Activated naive CD4-positive, alpha-beta T cell treated with anti-CD3 and anti-CD28 coated beads, Interleukin-2, amount 50 U/mL, for 72 hours (primary cell): ENCODE measurements around the gene DGUOK. TPM values are rescaled to one million over a fixed set of nuclear protein-coding genes. Genes with fewer than 3 reads are reported as not detected.

Experiments
- ATAC-seq, 2 donors: fragments of 150-1000 bp; cut with Tn5 transposase; 2 replicates each; pipeline ENCODE4 v1.10.0; 2021; ENCODE audit warnings: mild to moderate bottlenecking in 2 of 2, moderate library complexity in 2 of 2
- DNase-seq, 2 donors: peaks; one replicate each; pipeline ENCODE4 v3.0.0; 2021 to 2022; ENCODE audit warnings: low spot score in 2 of 2
- H3K27ac Mint-ChIP-seq, 2 donors: one replicate each; pipeline ENCODE4 v1.8.0; 2022; ENCODE audit warnings: mild to moderate bottlenecking in 2 of 2, mixed read lengths in 2 of 2
- H3K36me3 Mint-ChIP-seq, 2 donors: one replicate each; pipeline ENCODE4 v1.8.0; 2022; ENCODE audit warnings: mixed read lengths in 2 of 2
- H3K9me3 Mint-ChIP-seq, 2 donors: one replicate each; pipeline ENCODE4 v1.8.0; 2022; ENCODE audit warnings: mixed read lengths in 2 of 2
- total RNA-seq, 2 donors: library from RNA; stranded (reverse); gene quantifications; one replicate each; pipeline ENCODE4 v1.2.3, GENCODE V29; 2022

The DGUOK gene
- total RNA-seq, 2 donors from 2014 or later: 75.5 to 89.1 TPM

DNA sequence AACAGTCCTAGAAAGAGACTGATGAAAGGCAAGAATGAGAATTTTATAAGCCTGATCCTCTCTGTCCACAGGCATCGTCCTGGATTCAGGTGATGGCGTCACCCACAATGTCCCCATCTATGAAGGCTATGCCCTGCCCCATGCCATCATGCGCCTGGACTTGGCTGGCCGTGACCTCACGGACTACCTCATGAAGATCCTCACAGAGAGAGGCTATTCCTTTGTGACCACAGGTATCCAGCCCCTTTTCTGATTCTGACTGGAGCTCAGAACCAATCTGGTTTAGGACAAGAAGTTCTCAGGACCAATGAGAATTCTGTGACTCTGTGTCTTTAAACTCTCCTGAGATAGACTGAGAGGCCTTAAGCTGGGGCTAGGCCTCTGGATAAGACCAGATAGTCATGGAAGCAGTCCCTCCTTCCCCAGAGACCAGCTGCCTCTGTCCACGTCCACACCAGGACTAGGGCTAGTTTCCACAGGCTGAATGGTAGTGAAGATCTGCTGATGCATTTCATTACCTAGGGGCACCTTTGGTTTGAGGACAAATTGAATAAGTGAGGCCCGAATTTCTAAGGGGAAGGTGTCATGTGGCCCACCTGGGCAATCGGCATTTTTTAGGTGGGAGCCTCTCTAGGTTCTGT, 13.1 kb upstream of the DGUOK start:
- DNase-seq: no peak
- H3K36me3 Mint-ChIP-seq: no peaks in the 10 kb centered on the region
- ATAC-seq: no peak
- no peak overlapping the region for H3K27ac Mint-ChIP-seq
- H3K9me3 Mint-ChIP-seq: no peaks in the 10 kb centered on the region

DNA sequence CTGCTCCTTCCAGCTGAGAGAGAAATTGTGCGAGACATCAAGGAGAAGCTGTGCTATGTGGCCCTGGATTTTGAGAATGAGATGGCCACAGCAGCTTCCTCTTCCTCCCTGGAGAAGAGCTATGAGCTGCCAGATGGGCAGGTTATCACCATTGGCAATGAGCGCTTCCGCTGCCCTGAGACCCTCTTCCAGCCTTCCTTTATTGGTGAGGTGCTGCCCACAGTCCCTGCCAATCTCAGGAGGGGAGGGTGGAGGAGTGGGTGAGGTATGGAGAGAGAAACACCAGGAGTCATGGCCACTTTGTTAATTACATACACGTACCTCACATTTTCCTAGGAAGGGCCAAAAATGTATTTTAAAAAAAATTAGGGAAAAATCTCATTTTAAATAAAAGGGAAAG, 12.0 kb upstream of the DGUOK start:
- H3K36me3 Mint-ChIP-seq: no peaks in the 10 kb centered on the region
- no peak for ATAC-seq
- H3K27ac Mint-ChIP-seq: peak overlapping the region in 1 of 2 donors; percentile 16
- no peaks in the 10 kb centered on the region for H3K9me3 Mint-ChIP-seq
- no peak for DNase-seq

DNA sequence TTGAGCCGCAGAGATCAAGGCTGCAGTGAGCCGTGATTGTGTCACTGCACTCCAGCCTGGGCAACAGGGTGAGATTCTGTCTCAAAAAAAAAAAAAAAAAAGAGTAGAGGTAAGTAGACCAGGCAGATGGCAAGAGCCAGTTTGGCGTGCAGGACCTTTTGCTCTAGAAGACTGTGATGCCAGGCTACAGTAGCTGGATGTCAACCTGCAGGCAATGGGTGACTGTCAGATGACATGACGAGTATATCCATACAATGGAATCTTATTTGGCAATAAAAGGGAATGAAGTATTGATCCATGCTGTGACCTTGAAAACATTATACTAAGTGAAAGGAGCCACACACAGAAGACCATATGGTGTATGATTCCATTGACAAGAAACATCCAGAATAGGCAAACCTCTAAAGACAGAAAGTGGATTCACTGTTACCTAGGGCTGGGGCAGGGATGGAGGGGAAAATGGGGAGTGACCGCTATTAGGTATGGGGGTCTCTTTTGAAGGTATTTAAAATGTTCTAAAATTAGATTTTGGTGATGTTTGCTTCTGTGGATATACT, 11.2 kb upstream of the DGUOK start:
- DNase-seq (no peak), ATAC-seq (no peak)
- peak overlapping the region in 1 of 2 donors; percentile 38 for H3K27ac Mint-ChIP-seq
- no peaks in the 10 kb centered on the region for H3K9me3 Mint-ChIP-seq
- no peaks in the 10 kb centered on the region for H3K36me3 Mint-ChIP-seq

DNA sequence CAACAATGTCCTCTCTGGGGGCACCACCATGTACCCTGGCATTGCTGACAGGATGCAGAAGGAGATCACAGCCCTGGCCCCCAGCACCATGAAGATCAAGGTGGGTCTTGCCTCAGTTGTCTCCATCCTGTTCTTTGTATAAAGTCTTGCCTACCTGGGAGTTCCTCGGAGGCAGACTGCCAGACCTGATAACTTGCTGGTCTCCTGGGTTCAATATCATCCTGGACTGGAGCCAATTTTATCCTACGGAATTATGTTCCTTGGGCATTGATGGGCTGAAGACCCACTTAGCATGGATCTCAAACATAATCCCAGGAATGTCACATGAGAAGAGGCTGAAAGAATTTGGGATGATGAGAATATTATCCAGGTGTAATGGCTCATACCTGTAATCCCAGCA, 10.0 kb upstream of the DGUOK start:
- DNase-seq: no peak
- Mint-ChIP-seq H3K9me3 (no peaks in the 10 kb centered on the region), H3K27ac (no peak overlapping the region), H3K36me3 (no peaks in the 10 kb centered on the region)
- no peak for ATAC-seq

DNA sequence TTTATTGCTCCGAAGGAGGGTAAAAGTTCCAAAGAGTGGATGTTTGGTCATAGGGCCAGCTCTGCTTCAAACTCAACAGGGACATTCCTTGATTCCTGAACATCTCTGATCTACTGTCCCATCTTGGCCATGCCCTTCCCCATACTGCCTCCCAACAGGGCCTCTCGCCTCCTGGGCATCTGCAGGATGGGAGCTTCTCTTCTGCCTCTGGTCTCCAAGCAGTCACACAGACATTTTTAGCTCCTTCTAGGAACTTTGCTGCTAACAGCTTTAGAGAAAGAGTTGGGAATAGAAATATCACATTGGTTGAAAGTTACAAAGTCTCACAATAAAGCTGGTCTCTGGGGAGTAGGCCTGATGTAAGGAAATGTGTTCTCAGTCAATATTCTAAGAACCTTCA, 9.4 kb upstream of the DGUOK start:
- ATAC-seq: no peak
- Mint-ChIP-seq H3K36me3 (no peaks in the 10 kb centered on the region), H3K27ac (no peak overlapping the region), H3K9me3 (no peaks in the 10 kb centered on the region)
- no peak for DNase-seq

DNA sequence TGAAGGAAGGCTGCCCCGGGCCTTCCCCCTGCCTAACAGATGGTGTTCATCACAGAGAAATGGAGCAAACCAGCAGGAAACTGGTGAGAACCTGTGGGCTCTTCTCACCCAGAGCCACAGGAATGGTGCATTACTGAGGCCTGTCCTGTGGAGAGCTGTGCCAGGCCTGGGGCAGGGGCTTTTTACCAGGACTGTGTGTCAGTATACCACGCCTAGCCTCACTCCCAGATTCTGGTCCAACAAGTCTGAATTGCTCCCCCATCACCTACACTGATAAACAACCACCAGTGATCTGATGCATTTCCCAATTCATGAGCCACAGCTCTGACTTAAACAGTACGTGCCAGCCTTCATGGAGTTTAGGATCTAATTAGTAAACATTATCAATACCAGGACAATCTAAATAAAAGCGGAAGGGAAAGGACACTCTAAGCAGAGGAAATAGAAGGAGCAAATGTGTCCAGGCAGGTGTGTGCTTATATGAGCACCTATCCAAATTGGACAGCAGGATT, 8.9 kb upstream of the DGUOK start:
- no peak for DNase-seq
- Mint-ChIP-seq H3K27ac (no peak overlapping the region), H3K9me3 (no peaks in the 10 kb centered on the region), H3K36me3 (no peaks in the 10 kb centered on the region)
- ATAC-seq: peak in 1 of 2 donors; percentile 36

DNA sequence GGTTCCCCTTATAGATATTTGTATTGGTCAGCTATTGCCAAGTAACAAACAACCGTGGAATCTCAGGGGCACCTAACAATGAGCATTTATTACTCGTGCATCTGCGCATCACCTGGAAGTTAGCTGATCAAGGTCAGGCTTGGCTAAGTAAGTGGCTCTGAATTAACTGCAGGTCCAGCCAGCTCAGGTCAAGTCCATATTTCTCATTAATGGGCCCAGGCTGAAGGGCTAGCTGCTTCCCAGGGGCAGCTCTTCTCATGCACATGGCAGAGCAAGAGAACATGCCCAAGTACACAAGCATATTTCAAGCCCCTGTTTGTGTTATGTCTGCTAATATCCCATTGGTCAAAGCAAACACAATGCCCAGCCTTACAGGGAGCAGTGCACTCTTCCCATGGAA, 7.8 kb upstream of the DGUOK start:
- DNase-seq (no peak), ATAC-seq (no peak)
- Mint-ChIP-seq H3K36me3 (no peaks in the 10 kb centered on the region), H3K9me3 (no peaks in the 10 kb centered on the region), H3K27ac (no peak overlapping the region)

DNA sequence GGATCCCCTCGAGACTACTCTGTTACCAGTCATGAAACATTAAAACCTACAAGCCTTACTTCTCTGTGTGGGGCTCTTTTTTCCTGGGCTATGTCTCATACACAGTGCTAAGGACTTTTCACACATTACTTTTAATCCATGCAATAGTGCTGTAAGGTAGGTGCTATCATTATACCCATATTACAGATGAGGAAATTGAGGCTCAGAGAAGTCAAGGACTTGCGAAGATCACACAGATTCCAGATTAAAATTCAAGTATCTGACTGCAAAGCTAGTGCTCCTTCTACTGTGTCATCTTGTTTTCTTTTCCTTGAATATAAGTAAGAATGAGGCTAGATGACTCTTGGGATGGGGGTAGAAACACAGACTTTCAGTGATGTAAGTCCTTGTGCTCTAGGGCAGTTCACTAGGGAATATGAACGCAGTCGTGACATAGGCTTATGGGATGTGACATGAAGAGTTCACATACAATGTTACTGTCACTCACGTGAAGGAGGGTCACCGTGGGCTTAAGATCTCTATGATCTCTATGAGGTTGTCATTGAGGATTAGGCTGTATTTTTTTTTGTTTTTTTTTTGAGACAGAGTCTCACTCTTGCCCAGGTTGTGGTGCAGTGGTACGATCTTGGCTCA, 7.0 kb upstream of the DGUOK start:
- DNase-seq: no peak
- H3K9me3 Mint-ChIP-seq: no peaks in the 10 kb centered on the region

DNA sequence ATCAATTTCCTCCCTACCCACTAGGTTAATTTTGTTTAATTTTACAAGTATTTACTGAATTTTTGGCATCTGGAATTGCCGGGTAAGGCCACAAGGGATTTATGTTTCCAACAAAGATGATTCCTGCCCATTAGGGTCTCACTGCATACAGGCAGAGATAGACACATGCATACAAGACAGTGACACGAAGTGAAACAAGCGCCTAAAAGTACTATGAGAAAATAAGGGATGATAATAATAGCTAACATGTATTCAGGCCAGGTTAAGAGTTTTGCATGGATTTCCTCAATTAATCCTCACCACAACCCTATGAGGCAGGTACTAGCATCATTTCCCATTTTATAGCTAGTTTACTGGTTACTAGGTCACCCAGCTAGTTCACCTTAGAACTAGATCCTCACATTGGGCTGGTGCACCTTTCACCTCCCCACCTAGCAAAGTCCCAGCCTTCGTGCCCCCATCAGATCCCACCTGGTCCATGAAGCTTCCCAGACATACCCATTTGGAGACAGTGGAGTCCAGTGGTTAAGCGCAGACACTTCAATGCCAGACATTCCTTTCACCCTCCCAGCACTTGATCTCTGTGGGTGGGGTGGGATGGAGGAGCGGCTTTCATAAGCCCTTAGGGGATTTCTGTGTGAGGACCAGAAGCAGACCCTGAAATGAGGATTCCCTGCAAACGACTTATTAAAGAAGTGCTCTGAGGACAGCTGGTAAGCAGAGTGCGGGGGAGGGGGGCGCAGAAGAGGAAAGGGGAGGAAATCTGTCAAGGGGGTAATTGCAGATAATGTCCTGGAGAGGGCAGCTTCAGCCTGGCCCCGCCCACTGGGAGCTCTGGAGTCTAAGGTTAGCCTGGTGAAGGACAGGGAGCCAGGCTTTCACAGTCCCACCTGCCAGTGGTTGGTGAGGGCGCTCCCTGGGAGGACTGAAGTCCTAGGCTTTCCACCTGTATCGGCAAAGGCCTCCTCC, 5.8 kb upstream of the DGUOK start:
- DNase-seq (peak in 1 of 2 donors; percentile 40), ATAC-seq (peak; percentile 49 to 65)
- no peak overlapping the region for H3K27ac Mint-ChIP-seq
- no peaks in the 10 kb centered on the region for H3K36me3 Mint-ChIP-seq
- H3K9me3 Mint-ChIP-seq: no peaks in the 10 kb centered on the region

More for the DNA sequence above, 7.0 kb upstream of the DGUOK start:
- Mint-ChIP-seq H3K27ac (no peak overlapping the region), H3K36me3 (no peaks in the 10 kb centered on the region)
- no peak for ATAC-seq

DNA sequence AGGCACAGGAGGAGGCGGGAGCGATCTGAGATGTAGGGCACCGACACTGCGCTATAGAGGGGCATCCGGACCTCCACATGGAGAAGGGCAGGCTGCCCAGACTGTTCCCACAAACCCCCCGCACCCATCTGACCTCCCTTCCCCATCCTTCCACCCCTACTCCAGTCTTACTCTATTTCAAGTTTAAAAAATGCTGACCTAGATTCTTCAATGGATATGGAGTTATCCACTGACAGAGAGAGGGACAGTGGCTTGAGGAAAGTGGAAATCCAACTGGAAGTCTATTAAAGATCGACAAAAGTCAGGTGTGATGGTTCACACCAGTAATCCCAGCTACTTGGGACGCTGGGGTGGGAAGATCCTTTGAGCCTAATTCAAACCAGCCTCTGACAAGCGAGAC, 5.1 kb upstream of the DGUOK start:
- no peaks in the 10 kb centered on the region for H3K9me3 Mint-ChIP-seq
- no peak overlapping the region for H3K27ac Mint-ChIP-seq
- peaks cover 0 to under 1% of the 10 kb centered on the region in 2 donors for H3K36me3 Mint-ChIP-seq
- DNase-seq: no peak
- no peak for ATAC-seq

DNA sequence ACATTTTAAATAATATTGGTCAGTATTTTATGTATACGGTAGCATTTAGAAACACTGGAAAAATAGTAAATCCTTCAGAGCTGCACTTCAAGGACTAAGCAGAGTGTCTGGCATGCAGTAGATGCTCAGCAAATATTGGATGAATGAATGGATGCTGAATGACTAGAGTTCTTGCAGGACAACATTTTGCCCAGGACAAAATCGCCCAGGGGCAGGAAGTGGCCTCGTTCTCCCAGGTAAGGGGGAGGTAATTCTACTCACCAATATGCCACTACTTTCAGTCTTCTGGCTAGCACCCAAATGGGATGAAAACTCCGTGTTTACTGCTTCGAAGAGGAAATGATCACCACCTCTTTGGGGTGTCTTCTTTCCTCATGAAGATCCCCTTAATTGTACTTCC, 4.0 kb upstream of the DGUOK start:
- ATAC-seq: no peak
- Mint-ChIP-seq H3K27ac (no peak overlapping the region), H3K36me3 (peaks cover 0 to 7% of the 10 kb centered on the region in 2 donors), H3K9me3 (no peaks in the 10 kb centered on the region)
- DNase-seq: no peak

DNA sequence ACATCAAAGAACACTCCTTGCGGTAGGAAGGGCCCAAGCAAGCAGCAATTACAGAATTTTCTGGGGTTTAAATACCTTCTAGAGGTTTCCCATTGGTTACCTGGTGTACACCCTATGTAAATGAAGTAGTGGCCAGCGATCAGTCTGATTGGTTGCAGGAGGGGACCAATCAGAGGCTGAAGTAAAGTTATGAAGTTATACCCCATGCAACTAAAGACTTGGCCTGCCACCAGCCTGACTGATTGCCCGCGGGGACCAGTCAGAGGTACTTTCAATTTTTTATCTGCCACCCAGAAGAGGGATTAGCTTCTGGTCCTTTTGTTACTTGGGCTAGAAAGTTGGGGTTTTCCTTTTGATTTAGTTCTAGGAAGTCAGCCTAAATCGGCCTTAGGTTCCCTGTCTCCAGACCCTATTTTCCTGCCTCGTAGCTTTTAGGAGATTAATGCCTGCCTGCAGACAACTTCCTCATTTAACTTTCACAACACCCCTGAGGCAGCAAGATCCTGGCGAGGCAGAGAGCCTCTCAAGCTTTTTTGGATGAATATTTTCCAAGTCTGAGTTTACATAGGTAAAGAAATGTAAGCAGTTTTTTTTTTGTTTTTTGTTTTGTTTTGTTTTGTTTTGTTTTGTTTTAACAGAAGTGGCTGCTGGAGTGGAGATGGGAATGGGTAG, 1.5 kb upstream of the DGUOK start:
- DNase-seq (no peak), ATAC-seq (no peak)
- H3K36me3 Mint-ChIP-seq: peaks cover 8 to 18% of the 10 kb centered on the region in 2 donors
- no peak overlapping the region for H3K27ac Mint-ChIP-seq
- no peaks in the 10 kb centered on the region for H3K9me3 Mint-ChIP-seq

DNA sequence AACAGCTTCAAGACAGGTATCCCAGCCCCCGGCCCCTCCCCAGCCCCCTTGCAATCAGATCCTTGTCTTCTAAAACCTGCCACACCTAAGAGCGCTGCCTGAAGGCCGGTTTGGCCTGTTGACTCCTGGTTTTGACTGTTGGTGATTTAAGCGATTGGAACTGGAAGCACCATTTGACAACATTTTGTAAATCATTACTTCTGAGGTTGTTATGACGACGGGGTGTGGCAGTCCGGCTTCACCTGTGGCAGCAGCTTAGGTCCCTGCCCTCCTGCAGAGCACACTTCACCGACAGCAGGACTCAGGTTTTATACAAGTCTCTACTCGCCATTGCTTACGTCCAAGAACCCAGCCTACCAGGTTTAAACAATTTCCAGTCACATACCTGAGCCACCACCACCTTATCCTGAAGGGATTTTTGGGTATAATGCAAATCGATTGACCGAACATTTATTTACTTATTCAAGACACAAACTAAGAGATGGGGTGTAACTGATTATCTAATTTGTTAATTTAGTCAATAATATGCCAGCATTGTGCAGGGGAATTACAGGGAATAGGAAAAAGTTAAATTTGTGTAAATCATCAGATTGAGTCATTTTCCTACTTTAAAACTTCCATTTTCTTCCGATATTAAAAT, 707 bp upstream of the DGUOK start:
- H3K36me3 Mint-ChIP-seq: peaks cover 8 to 18% of the 10 kb centered on the region in 2 donors
- ATAC-seq: no peak
- no peaks in the 10 kb centered on the region for H3K9me3 Mint-ChIP-seq
- H3K27ac Mint-ChIP-seq: peak overlapping the region; percentile 87 to 98
- no peak for DNase-seq

DNA sequence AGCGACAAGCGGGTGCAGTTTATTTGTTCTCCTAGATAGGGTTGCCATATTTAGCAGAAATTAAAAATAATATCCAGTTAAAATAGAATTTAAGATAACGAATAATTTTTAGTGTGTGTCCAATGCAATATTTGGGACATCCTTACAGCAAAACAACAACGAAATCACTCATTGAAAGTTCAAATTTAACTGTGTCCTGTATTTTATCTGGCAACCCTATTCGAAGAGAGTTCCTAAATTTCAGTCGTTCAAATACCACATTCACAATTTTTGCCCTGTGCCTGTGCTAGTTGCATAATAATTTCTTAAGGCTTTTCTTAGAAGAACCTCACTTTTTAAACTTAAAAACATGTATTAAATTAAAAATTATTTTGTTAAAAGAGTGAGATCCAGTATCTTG, 664 bp downstream of the DGUOK start:
- H3K9me3 Mint-ChIP-seq: no peaks in the 10 kb centered on the region
- no peak for ATAC-seq
- H3K27ac Mint-ChIP-seq: peak overlapping the region; percentile 87 to 98
- DNase-seq: no peak
- H3K36me3 Mint-ChIP-seq: peaks cover 8 to 18% of the 10 kb centered on the region in 2 donors

DNA sequence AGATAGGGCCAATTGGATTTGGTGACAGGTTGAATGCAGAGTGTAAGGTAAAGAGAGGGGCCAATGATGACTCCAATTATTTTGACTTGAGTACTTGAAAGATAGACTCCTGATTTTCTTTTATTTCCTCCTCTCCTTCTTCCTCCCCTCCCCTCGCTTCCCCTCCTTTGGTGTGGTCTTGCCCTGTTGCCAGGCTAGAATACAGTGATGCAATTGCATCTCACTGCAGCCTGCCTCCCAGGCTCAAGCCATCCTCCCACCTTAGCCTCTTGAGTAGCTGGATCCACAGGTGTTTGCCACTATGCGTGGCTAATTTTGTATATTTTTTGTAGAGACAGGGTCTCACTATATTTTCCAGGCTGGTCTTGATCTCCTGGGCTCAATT, 2.3 kb downstream of the DGUOK start:
- peak overlapping the region in 1 of 2 donors; percentile 60 for H3K27ac Mint-ChIP-seq

DNA sequence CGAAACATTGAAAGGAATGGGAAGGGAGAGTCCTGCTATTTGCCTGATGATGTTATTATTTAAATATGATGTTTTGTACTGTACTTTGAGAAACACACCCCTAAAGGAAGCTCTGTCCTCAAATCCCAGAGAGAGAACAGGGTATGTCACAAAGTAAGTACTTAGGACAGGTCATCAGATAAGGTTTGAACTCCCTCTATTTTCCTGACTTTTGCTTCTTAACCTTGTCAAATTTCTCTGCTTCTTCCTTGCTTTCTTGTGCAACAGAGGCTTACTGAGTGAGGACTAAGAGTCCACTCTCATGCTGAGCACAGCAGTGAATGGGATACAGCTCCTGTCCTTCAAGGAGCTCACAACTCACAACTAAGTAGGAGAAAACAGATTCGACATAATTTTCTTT, 3.7 kb downstream of the DGUOK start:
- H3K36me3 Mint-ChIP-seq: peaks cover 14 to 23% of the 10 kb centered on the region in 2 donors
- no peak for DNase-seq
- no peak for ATAC-seq

More for the DNA sequence above, 2.3 kb downstream of the DGUOK start:
- DNase-seq (no peak), ATAC-seq (no peak)
- no peaks in the 10 kb centered on the region for H3K9me3 Mint-ChIP-seq
- peaks cover 14 to 23% of the 10 kb centered on the region in 2 donors for H3K36me3 Mint-ChIP-seq

More for the DNA sequence above, 3.7 kb downstream of the DGUOK start:
- Mint-ChIP-seq H3K9me3 (no peaks in the 10 kb centered on the region), H3K27ac (no peak overlapping the region)
